GM21381 (cell line): ENCODE measurements around the gene ZNF692.
"Not testable (repeated sequence)": the region's sequence is repeated elsewhere in the genome, so short reads cannot be mapped to it uniquely, and the experiment has no call there.

Source experiments
- ATAC-seq: cut with Tn5 transposase; IDR thresholded peaks from one replicate; pipeline ENCODE4 v1.9.1; 2021; ENCODE audit warnings: mild to moderate bottlenecking, moderate library complexity; ENCODE audit not compliant: unreplicated experiment

ZNF692 gene

GRCh38 chr1:248882427-248882826 lies 23.5 kb upstream of the ZNF692 start:
- ATAC-seq: not testable (repeated sequence)

DNA sequence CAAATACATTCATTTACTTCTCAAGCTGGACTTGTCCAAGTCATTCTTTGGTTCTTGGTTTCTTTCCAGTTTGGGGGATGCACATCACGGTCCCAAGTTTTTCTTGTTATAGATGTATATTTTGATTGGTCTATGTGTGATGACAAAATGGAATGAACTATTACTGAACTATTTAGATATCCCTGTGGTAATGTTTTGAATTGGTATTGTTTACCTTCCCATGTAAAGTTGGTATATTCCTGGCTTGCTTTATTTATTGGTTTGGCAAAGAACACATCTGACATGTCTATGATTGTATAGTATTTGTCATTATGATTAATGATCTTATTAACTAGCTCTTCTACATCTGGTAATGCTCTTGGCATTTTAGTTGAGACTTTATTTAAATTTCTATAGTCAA lies 22.4 kb upstream of the ZNF692 start:
- ATAC-seq: no peak

DNA sequence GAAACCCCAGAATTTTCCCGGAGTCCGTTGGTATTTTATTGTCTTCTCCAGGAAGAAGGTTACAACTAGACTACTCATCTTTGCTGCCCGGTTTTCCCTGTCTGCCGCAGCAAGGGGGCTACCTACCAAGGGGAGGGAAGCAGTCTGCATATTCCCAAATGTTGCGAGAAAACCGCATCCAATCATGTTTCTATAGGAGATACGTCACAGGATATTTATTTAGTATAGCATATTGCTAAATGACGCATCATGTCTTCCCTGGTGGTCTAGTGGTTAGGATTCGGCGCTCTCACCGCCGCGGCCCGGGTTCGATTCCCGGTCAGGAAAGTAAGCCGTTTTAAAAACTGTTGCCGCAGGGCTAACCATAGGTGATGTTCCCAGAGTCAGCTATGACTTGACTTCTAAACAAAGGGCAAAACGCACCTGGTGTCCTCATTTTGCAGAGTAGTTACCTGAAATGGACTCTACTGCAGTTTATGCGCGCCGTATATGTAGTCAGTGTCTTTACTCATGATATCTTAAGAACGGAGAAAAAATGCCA lies 15.2 kb upstream of the ZNF692 start:
- ATAC-seq: peak; percentile 46

DNA sequence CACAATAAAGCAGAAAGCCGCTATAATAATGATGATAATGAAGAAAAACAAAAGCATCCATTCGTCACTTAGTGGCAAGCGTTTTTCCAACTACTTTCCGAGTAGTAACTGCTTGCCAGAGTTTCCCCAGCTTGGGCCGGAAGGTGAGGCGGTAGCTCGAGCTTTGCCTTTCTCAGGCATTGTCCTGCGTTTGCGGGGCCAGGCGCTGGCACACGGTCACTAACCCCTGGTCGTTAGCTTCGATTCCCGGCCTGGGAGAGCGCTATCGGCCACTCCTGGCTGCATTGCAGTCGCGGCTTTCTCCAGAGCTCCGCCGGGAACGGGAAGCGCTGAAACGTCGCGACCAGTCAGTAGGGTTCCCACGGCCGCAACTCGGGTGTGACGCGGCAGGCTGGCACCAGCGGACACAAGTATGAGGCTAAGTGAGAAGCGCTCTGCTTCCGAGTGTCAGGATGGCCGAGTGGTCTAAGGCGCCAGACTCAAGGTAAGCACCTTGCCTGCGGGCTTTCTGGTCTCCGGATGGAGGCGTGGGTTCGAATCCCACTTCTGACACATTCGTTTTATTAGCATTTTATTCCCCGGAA lies 14.6 kb upstream of the ZNF692 start:
- peak; percentile 78 for ATAC-seq

DNA sequence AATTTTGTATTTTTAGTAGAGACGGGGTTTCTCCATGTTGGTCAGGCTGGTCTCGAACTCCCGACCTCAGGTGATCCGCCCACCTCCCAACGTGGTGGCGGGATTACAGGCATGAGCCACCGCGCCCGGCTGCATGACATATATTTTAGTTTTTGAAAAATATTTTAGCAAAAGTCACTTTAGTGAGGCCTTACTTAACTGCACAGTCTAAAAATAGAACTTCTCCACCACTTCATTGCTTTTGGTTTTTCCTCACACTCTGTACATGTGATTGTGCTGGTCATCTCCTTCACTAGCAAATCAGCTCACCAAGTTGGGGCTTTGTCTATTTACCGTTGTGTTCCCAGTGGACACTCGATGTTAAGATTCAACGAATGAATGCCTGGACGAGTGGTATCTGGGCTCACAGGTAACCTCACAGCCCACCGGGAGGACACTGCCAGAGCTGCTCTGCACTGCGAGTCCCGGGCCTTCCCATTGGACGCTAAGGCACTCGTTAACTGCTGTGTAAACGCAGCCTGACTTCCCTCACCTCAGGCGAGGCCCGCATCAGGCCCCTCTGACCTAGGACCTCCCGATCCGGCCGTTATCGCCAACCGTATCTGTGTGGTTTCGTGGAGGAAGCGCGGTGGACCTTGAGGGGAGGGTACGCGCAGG lies 14.0 kb upstream of the ZNF692 start:
- ATAC-seq: peak; percentile 44

DNA sequence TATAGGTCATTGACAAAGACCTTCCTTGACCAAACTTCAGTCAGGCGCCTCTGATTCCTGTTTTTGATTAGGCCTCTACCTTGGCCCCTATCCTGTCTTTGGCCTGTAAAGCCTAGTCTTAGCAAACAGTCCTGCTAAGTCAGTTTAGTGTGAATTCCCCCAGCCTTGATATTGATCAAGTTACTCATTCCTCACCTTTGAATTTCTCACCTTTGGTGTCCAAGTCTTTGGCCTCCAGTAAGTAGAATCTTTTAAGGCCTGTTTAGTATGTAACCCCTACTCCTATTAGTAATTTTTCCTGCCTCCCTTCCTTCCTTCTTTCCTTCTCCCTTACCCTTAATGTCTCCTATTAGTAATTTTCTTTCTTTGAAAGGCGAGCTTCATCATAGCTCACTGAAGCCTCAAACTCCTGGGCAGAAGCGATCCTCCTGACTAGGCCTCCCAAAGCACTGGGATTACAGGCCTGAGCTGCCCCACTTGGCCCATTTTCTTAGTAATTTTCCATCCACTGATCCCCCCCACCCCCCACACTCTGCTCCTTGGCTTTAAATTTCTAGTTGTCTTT lies 13.0 kb upstream of the ZNF692 start:
- ATAC-seq: no peak

GRCh38 chr1:248862998-248863881 lies 4.4 kb upstream of the ZNF692 start:
- ATAC-seq: peak; percentile 61

- ATAC-seq: peak; percentile 9
Observed at GRCh38 chr1:248862695-248862997, 3.8 kb upstream of the ZNF692 start.

GRCh38 chr1:248861616-248862015 lies 2.7 kb upstream of the ZNF692 start:
- ATAC-seq: no peak

GRCh38 chr1:248860007-248860406 lies 1.1 kb upstream of the ZNF692 start:
- ATAC-seq: no peak

GRCh38 chr1:248858096-248858890 lies 592 bp downstream of the ZNF692 start:
- ATAC-seq: peak; percentile 37

GRCh38 chr1:248857749-248858095 lies 1.2 kb downstream of the ZNF692 start:
- ATAC-seq: no peak

GRCh38 chr1:248857201-248857600 lies 1.7 kb downstream of the ZNF692 start:
- no peak for ATAC-seq

GRCh38 chr1:248856176-248856575 lies 2.7 kb downstream of the ZNF692 start:
- no peak for ATAC-seq

- no peak for ATAC-seq
Observed at GRCh38 chr1:248855580-248855979, 3.3 kb downstream of the ZNF692 start.

DNA sequence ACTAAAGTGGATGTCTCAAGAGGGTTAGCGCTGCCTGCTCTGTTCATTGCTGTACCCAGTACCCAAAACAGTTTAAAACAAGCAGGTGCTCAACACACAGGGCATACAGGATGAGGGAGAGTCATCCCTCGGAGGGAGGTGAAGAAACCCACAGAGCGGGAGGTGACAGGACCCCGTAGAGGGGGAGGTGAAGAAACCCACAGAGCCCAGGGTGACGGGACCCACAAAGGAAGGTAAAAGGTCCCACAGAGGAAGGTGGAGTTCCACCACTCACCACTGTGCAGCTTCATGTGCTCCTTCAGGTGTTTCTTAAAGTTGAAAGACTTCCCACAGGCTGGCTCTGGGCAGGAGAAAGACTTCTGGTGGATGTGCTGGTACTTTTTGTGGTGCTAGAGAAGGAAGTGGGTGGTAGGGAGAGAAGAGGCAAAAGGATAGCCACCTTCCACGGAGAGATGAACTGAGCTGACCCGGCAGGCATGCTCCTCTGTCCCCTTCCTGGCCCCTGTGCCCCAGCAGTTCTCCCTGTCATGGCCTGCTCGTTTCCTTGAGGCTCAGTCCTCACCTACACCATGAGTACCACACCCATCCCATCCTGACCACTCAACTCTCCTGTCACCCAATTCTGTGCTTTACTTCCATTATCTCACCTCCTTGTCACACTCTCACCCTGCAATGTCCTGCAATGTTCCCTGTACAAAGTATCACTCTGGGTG lies 5.1 kb downstream of the ZNF692 start:
- ATAC-seq: no peak

- ATAC-seq: no peak
Observed at GRCh38 chr1:248852481-248853405, 6.1 kb downstream of the ZNF692 start.

DNA sequence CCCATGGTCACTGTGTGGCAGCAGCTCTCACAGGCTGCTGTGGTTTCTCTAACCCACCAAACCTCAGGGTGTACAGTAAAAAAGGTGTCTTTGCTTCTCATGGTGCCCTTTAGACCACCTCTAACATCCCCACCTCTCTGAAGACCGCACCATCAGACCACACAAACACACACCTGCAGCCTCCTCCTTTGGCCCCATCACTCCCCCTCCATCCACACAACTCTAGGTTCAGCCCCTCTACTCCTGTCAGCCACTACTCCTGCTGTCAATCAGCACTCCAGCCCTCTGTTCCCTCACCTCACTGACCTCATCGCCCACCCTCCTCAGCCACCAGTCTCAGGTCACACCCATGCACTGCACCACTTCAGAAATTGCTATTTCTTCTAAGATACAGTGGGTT lies 7.5 kb downstream of the ZNF692 start:
- ATAC-seq: no peak
